GM18517 (cell line): ENCODE measurements around the gene CTNNBL1.

Experiments used
- ATAC-seq: cut with Tn5 transposase; IDR thresholded peaks from one replicate; pipeline ENCODE4 v1.9.1; 2021; ENCODE audit warnings: mild to moderate bottlenecking, moderate library complexity; ENCODE audit not compliant: unreplicated experiment

CTNNBL1 gene

GRCh38 chr20:37775200-37775599 lies 81.4 kb downstream of the CTNNBL1 start:
- ATAC-seq: no peak

- no peak for ATAC-seq
Measured at GRCh38 chr20:37776049-37776448, 82.2 kb downstream of the CTNNBL1 start.

GRCh38 chr20:37776526-37776925 lies 82.7 kb downstream of the CTNNBL1 start:
- no peak for ATAC-seq

- no peak for ATAC-seq
Measured at GRCh38 chr20:37777012-37777950, 83.5 kb downstream of the CTNNBL1 start.

- ATAC-seq: no peak
Measured at GRCh38 chr20:37777988-37778659, 84.3 kb downstream of the CTNNBL1 start.

GRCh38 chr20:37781626-37782025 lies 87.8 kb downstream of the CTNNBL1 start:
- no peak for ATAC-seq

- ATAC-seq: no peak
Measured at GRCh38 chr20:37786043-37786442, 92.2 kb downstream of the CTNNBL1 start.

GRCh38 chr20:37789408-37789807 lies 95.6 kb downstream of the CTNNBL1 start:
- ATAC-seq: no peak

- ATAC-seq: no peak
Measured at GRCh38 chr20:37790900-37791299, 97.1 kb downstream of the CTNNBL1 start.

GRCh38 chr20:37796121-37796520 lies 102.3 kb downstream of the CTNNBL1 start:
- ATAC-seq: no peak

- ATAC-seq: no peak
Measured at GRCh38 chr20:37796733-37797132, 102.9 kb downstream of the CTNNBL1 start.

GRCh38 chr20:37797669-37798175 lies 103.9 kb downstream of the CTNNBL1 start:
- ATAC-seq: no peak

- ATAC-seq: no peak
Measured at GRCh38 chr20:37798312-37798711, 104.5 kb downstream of the CTNNBL1 start.

- ATAC-seq: no peak
Measured at GRCh38 chr20:37800618-37801017, 106.8 kb downstream of the CTNNBL1 start.

- no peak for ATAC-seq
Measured at GRCh38 chr20:37801921-37802320, 108.1 kb downstream of the CTNNBL1 start.

GRCh38 chr20:37803438-37804307 lies 109.8 kb downstream of the CTNNBL1 start:
- ATAC-seq: peak; percentile 62

GRCh38 chr20:37804584-37805566 lies 111.0 kb downstream of the CTNNBL1 start:
- peak; percentile 63 for ATAC-seq

GRCh38 chr20:37807471-37808232 lies 113.8 kb downstream of the CTNNBL1 start:
- no peak for ATAC-seq
